Endothelial cell of umbilical vein (primary cell): ENCODE measurements around the gene PLOD2.

Experiments
- POLR2A ChIP-seq: IDR thresholded peaks from 2 replicates; pipeline ENCODE4 v1.6.1; 2012; ENCODE audit warnings: low read depth, mild to moderate bottlenecking, control low read depth, low read length
- TF ChIP-seq, protein P1 (sequence below), 2 donors: IDR thresholded peaks; 1 replicate in 1 of 2; 2 replicates in 1 of 2; pipeline ENCODE4 v1.5.1; 2011; ENCODE audit warnings: low read length in 2 of 2, mild to moderate bottlenecking in 2 of 2, moderate library complexity in 2 of 2, control low read depth in 1 of 2, inconsistent platforms in 1 of 2, low read depth in 1 of 2; ENCODE audit not compliant: insufficient read depth in 1 of 2; ENCODE audit errors: extremely low read depth in 1 of 2

DNA sequence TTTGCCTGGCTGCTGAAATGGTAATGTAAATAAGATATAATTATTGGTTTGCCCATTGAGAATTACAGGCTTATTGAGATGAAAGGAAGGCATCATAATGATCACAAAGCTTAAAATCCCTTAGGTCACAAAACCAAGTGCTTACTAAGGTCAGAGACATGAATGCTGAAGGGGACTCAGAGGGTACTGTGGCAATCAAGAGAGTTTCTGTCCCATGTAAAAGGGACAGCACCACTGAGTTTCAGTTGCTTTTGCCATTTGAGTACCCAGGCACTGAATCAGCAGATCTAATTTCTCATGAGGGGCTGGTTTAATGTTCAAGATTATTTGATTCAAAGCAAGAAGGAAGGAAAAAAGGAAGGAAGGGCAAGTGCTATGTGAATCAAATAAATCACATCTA is 127.0 kb downstream of the PLOD2 start:
- TF ChIP-seq, protein P1, sequence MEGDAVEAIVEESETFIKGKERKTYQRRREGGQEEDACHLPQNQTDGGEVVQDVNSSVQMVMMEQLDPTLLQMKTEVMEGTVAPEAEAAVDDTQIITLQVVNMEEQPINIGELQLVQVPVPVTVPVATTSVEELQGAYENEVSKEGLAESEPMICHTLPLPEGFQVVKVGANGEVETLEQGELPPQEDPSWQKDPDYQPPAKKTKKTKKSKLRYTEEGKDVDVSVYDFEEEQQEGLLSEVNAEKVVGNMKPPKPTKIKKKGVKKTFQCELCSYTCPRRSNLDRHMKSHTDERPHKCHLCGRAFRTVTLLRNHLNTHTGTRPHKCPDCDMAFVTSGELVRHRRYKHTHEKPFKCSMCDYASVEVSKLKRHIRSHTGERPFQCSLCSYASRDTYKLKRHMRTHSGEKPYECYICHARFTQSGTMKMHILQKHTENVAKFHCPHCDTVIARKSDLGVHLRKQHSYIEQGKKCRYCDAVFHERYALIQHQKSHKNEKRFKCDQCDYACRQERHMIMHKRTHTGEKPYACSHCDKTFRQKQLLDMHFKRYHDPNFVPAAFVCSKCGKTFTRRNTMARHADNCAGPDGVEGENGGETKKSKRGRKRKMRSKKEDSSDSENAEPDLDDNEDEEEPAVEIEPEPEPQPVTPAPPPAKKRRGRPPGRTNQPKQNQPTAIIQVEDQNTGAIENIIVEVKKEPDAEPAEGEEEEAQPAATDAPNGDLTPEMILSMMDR (IDR thresholded peaks at IDR 0.05; ENCODE audit: extremely low read depth in 1 of 2, insufficient read depth in 1 of 2, low read depth in 1 of 2, low read length in 2 of 2), result no peak
- TF ChIP-seq POLR2A, result no peak
